Measurements from ENCODE around the gene HLA-DOB.

GRCh38 chr6:32815996-32816395 is 806 bp downstream of the HLA-DOB start:
- no peak for TF ChIP-seq POLR2A (IDR thresholded peaks at IDR 0.05)
- no peak for TF ChIP-seq CTCF (IDR thresholded peaks at IDR 0.05)

Measured in uterus (tissue), 2 donors.